Measurements from ENCODE around the gene BMPR1A.
"Not testable (repeated sequence)": the region's sequence is repeated elsewhere in the genome, so short reads cannot be mapped to it uniquely, and the experiment has no call there.

BMPR1A gene

DNA sequence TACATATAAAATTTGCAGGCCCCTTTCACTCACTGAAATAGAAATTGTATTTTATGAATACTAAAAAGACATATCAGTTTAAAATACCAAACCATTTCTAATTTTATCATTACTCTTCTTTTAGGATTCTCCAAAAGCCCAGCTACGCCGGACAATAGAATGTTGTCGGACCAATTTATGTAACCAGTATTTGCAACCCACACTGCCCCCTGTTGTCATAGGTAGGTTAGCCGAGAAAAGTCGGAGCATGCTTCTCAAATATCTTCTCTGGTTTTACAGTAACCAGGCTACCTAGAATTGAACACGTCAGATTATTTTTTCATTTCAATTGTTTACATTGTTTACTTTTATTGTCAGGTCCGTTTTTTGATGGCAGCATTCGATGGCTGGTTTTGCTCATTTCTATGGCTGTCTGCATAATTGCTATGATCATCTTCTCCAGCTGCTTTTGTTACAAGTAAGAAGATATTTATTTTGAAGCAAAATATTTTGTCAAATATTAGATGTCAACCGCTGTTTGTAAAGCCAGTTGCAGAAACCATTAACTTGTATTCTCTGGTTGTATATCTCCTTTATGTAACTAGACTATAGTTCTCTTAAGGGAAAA is 143.4 kb downstream of the BMPR1A start:
- Mint-ChIP-seq H3K27ac (no peak overlapping the region), H3K4me1 (ENCODE audit: low read depth) (no peaks in the 10 kb centered on the region), H3K9me3 (no peaks in the 10 kb centered on the region), H3K4me3 (no peak overlapping the region), H3K36me3 (ENCODE audit: low read depth) (no peaks in the 10 kb centered on the region), H3K27me3 (peaks cover 18% of the 10 kb centered on the region)
- intact Hi-C loops (cut with micrococcal nuclease), result loop anchor here (1.0 to 5.0 kb wide), 2 partner anchors 211 to 502 kb away; no protein-coding TSS in a partner anchor

DNA sequence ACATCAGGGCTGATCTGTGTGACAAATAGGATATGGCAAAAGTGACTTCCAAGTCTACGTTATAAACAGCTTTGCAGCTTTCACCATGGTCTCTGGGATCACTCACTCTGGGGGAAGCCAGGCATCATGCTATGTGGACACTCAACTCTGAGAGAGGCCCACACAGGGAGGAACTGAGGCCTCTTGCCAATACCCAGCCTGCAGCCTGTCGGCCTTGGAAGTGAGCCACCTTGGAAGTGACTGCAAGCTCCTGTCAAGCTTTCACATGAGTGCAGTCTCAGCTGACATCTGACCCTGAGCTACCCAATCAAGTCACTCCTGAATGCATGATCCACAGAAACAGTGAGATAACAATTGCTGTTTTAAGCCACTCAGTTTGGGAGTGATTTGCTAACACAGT is 144.5 kb downstream of the BMPR1A start:
- intact Hi-C loops (cut with micrococcal nuclease), result no loop called here
- H3K27me3 Mint-ChIP-seq, result peaks cover 18% of the 10 kb centered on the region
- H3K27ac Mint-ChIP-seq, result no peak overlapping the region
- H3K9me3 Mint-ChIP-seq, result no peaks in the 10 kb centered on the region
- no peaks in the 10 kb centered on the region for H3K4me1 Mint-ChIP-seq (ENCODE audit: low read depth)
- no peaks in the 10 kb centered on the region for H3K36me3 Mint-ChIP-seq (ENCODE audit: low read depth)
- no peak overlapping the region for H3K4me3 Mint-ChIP-seq

DNA sequence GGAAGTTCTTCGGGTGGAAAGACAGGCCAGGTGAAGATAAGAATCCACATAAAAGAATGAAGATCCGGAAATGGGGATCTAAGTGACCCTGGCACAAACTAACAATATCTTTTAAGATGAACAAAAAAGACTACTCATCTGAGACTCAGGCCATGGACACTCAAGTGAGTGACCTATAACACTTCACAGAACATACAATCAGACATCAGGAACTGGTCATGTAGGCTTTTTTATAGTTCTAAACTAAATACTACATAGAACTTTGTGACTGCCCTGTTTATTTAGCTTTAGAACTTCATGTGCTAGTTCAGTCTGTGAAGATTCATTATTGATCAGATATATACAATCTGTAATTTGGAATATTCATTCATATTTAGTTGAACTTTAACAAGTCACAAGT is 148.2 kb downstream of the BMPR1A start:
- H3K9me3 Mint-ChIP-seq, result peaks cover 14% of the 10 kb centered on the region
- intact Hi-C loops (cut with micrococcal nuclease), result no loop called here
- H3K27me3 Mint-ChIP-seq, result peaks cover 2% of the 10 kb centered on the region
- H3K4me1 Mint-ChIP-seq (ENCODE audit: low read depth), result no peaks in the 10 kb centered on the region
- no peak overlapping the region for H3K4me3 Mint-ChIP-seq
- no peak overlapping the region for H3K27ac Mint-ChIP-seq
- no peaks in the 10 kb centered on the region for H3K36me3 Mint-ChIP-seq (ENCODE audit: low read depth)

DNA sequence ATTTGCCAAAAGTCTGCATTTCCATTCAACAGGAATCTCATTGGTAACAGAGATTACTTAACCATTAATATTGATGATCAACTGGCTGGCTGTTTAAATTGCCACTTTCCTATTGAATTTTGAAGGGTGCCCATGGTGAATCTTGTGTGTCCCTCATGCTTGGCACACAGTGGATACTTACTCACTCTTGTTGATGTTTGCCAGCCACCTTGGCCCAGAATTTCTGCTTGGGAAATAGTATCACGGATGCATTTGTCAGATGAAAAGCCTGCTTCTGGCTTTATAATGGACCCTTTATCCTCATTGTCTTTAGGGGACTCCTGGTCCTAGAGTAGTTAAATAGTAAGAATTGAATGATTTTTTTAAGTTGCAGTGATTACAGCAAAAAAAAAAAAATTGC is 149.0 kb downstream of the BMPR1A start:
- Mint-ChIP-seq H3K4me1 (ENCODE audit: low read depth) (no peaks in the 10 kb centered on the region), H3K36me3 (ENCODE audit: low read depth) (no peaks in the 10 kb centered on the region), H3K27me3 (no peaks in the 10 kb centered on the region), H3K27ac (no peak overlapping the region), H3K4me3 (no peak overlapping the region), H3K9me3 (peaks cover 14% of the 10 kb centered on the region)
- intact Hi-C loops (cut with micrococcal nuclease), result no loop called here

DNA sequence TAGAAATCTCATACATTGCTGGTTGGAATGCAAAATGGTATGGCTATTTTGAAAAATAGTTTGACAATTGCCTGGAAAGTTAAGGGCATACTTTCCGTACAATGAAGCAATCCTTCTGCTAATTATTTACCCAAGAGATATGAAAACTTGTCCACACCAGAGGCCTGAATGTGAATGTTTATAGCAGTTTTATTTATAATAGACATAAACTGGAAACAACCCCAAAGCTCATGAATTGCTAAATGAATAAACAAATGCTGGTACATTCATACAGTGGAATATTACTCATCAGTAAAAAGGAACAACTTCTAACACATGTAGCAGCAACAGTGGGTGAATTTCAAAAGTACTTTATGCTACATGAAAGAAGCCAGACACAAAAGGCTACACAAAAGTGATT is 158.3 kb downstream of the BMPR1A start:
- no peaks in the 10 kb centered on the region for H3K27me3 Mint-ChIP-seq
- H3K4me3 Mint-ChIP-seq, result no peak overlapping the region
- intact Hi-C loops (cut with micrococcal nuclease), result no loop called here
- H3K9me3 Mint-ChIP-seq, result no peaks in the 10 kb centered on the region
- no peaks in the 10 kb centered on the region for H3K36me3 Mint-ChIP-seq (ENCODE audit: low read depth)
- H3K27ac Mint-ChIP-seq, result no peak overlapping the region
- no peaks in the 10 kb centered on the region for H3K4me1 Mint-ChIP-seq (ENCODE audit: low read depth)

DNA sequence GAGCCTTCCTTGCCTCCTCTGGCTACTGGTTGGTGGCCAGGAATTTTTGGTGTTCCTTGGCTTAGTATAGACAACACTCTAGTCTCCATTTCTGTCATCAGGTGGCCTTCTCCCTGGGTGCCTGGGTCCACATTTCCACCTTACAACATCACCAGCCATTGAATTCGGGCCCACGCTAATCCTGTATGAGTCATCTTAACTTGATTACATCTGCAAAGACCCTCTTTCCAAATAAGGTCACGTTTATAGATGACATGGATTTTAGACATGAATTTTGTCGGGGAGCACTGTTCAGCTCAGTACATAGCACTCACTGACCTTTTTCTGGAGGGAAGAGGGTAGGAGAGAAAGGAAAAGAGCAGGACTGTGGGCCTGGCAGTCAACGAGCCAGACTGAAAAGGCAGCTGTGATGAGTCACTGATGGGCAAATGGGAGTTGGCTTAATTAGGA is 161.6 kb downstream of the BMPR1A start:
- no peaks in the 10 kb centered on the region for H3K9me3 Mint-ChIP-seq
- no peak overlapping the region for H3K27ac Mint-ChIP-seq
- H3K36me3 Mint-ChIP-seq (ENCODE audit: low read depth), result no peaks in the 10 kb centered on the region
- H3K4me3 Mint-ChIP-seq, result no peak overlapping the region
- intact Hi-C loops (cut with micrococcal nuclease), result no loop called here
- H3K4me1 Mint-ChIP-seq (ENCODE audit: low read depth), result no peaks in the 10 kb centered on the region
- no peaks in the 10 kb centered on the region for H3K27me3 Mint-ChIP-seq

DNA sequence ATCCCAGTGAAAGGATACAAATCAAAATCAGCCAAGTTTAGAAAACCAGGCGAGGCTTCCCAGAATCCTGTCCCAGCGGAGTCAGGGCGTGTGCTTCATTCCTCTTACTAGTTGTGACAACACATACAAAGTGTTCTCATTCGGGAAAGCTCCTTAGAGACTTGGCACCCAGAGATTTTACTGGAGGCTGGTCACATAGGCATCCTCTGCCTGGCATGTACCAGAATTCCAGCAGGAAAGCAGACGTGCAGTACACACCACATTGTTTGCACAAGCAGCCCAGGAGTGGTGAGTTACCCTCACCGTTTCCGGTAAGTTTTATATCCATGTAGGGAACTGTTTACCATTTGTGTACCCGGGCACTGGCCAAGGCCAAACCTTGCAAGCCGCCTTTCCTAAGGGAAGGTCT is 166.1 kb downstream of the BMPR1A start:
- H3K4me3 Mint-ChIP-seq, result no peak overlapping the region
- intact Hi-C loops (cut with micrococcal nuclease), result no loop called here
- H3K27me3 Mint-ChIP-seq, result no peaks in the 10 kb centered on the region
- H3K27ac Mint-ChIP-seq, result no peak overlapping the region
- H3K36me3 Mint-ChIP-seq (ENCODE audit: low read depth), result no peaks in the 10 kb centered on the region
- H3K9me3 Mint-ChIP-seq, result no peaks in the 10 kb centered on the region
- H3K4me1 Mint-ChIP-seq (ENCODE audit: low read depth), result no peaks in the 10 kb centered on the region

DNA sequence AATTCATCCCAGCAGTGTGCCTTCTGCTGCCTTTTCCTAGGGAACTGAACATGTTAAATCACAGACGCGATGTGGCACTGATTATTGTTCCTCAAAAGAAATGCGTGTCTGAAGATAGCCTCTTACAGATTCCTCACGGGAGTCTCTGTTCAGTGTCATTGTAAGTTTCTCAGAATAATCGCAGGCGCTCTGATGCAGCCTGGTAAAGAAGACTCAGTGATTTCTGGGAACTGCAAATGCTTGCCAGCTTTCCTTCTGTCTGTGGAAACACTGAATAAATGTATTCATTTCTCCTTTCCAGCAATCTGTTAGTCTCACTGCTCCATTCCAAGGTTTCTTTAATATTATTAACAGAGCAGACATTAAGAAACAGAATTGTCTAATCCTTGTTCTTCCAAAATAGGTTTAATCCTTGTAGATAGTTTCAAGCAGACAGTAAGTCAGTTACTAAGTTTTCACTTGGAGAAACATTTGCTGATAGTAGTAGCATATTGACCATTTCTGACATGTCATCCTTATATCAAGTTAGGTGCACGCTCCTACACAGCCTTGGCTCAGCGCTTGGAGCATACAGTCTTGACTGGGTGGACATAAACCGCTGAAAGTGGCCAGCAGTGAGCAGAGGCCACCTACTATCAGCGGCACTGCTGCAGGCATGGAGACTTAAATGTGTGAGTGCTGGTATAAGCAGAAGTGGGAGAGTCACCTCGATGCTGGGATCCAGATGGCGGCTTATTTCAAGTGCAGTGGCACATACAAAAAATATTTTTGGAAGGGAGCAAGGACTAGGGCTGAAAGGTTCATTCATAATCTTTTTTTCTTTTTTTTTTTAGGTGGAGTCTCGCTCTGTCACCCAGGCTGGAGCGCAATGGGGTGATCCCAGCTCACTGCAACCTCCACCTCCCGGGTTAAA is 173.3 kb downstream of the BMPR1A start:
- Mint-ChIP-seq H3K4me1 (ENCODE audit: low read depth) (peaks cover 5% of the 10 kb centered on the region), H3K36me3 (ENCODE audit: low read depth) (no peaks in the 10 kb centered on the region), H3K27me3 (no peaks in the 10 kb centered on the region), H3K9me3 (no peaks in the 10 kb centered on the region), H3K4me3 (no peak overlapping the region), H3K27ac (no peak overlapping the region)
- intact Hi-C loops (cut with micrococcal nuclease), result no loop called here

DNA sequence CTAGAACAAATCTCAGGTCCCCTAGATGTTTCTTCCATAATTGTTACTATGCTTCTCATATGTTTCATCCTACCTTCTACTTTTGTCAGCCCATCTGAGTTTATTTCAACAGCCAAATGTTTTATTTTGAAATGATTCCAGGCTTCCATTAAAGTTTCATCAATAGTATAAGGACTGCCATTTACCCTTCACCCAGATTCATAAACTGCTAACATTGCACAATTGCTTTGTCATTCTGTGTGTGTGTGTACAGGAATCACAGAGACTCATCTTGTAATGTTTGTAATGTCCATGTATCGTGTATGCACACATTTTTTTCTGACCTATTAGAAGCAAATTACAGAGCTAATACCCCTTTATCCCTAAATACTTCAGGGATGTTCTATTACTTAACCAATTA is 175.5 kb downstream of the BMPR1A start:
- peaks cover 5% of the 10 kb centered on the region for H3K4me1 Mint-ChIP-seq (ENCODE audit: low read depth)
- H3K27ac Mint-ChIP-seq, result no peak overlapping the region
- no peak overlapping the region for H3K4me3 Mint-ChIP-seq
- no peaks in the 10 kb centered on the region for H3K36me3 Mint-ChIP-seq (ENCODE audit: low read depth)
- no peaks in the 10 kb centered on the region for H3K27me3 Mint-ChIP-seq
- intact Hi-C loops (cut with micrococcal nuclease), result no loop called here
- no peaks in the 10 kb centered on the region for H3K9me3 Mint-ChIP-seq

DNA sequence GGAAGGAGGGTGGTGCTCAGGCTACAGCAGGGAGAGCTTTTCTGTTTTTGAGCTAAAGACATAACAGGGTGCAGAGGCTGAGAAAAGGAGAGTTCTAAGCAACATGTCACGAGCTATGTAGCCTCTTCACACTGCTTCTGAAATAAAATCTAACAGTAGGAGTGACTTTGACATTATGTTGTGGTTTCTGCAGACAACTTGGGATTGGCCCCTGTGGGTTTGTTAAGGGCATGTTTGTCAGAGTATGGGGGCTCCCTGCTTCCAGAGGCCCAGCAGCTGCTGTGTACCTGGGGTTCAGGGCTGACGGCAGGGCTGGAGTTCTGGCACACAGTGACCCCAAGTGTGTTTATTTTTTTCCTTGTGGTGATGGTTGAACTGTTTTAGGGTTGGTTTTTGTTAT is 176.3 kb downstream of the BMPR1A start:
- Mint-ChIP-seq H3K9me3 (no peaks in the 10 kb centered on the region), H3K27ac (no peak overlapping the region), H3K27me3 (no peaks in the 10 kb centered on the region), H3K36me3 (ENCODE audit: low read depth) (no peaks in the 10 kb centered on the region), H3K4me1 (ENCODE audit: low read depth) (peaks cover 5% of the 10 kb centered on the region), H3K4me3 (no peak overlapping the region)
- intact Hi-C loops (cut with micrococcal nuclease), result no loop called here

DNA sequence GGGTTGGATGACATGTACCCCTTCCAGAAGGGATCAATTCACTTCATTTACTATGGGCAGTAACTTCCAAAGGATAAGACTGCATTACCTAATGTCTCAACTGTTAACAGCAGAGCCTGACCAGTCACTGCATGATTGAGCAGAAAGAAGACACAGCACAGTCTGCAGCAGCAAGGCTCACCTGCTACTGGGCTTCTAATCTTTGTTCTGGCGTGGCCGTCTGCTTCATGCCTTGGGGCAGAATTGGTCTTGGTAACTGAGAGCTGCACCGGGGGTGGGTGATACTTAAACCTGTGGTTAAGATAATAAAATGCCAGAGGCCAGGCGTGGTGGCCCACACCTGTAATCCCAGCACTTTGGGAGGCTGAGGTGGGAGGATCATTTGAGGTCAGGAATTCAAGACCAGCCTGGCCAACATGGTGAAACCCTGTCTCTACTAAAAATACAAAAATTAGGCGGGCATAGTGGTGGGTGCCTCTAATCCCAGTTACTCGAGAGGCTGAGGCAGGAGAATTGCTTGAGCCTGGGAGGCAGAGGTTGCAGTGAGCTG is 177.8 kb downstream of the BMPR1A start:
- H3K27me3 Mint-ChIP-seq; H3K27ac Mint-ChIP-seq; H3K36me3 Mint-ChIP-seq (ENCODE audit: low read depth); H3K4me3 Mint-ChIP-seq; intact Hi-C loops (cut with micrococcal nuclease); H3K9me3 Mint-ChIP-seq; H3K4me1 Mint-ChIP-seq (ENCODE audit: low read depth): not testable (repeated sequence)

DNA sequence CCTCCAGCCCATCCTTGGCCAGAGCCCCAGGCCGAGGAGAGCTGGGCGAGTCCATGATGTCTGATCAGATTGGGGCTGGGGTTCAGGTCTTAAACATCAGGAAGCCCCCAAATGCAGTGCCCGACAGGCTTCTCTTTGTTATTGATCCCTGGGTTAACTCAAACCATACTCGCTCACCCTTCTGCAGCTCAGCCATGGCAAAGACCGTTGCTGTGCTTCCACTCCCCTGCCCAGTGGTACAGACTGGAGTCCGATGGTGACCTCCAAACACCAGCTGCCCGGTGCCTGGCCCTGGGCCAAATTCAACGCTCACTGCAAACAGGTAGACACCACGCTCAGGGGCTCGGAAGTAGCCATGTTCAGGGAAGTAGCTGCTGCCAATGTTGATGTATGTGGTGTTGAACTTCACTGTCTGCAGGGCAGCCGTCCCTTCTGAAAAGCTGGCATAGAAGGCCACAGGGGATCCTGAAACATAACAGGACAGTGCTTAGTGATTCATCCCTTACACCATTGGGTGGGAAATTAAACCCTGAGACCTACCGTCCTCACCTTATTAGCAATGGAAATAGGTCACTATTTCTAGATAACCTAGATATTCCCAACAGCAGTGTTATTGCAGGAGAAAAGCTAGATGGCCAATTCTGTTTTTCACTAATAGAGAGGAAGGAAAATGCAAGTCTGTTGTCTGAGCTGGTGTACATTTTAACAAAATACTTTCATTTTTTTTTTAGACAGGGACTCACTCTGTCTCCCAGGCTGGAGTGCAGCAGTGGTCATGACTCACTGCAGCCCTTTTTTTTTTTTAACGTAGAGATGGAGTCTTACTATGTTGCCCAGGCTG is 180.5 kb downstream of the BMPR1A start:
- Mint-ChIP-seq H3K27ac (no peak overlapping the region), H3K9me3 (no peaks in the 10 kb centered on the region), H3K4me1 (ENCODE audit: low read depth) (peaks cover 1% of the 10 kb centered on the region), H3K27me3 (peaks cover 2% of the 10 kb centered on the region), H3K4me3 (no peak overlapping the region), H3K36me3 (ENCODE audit: low read depth) (no peaks in the 10 kb centered on the region)
- intact Hi-C loops (cut with micrococcal nuclease), result no loop called here

DNA sequence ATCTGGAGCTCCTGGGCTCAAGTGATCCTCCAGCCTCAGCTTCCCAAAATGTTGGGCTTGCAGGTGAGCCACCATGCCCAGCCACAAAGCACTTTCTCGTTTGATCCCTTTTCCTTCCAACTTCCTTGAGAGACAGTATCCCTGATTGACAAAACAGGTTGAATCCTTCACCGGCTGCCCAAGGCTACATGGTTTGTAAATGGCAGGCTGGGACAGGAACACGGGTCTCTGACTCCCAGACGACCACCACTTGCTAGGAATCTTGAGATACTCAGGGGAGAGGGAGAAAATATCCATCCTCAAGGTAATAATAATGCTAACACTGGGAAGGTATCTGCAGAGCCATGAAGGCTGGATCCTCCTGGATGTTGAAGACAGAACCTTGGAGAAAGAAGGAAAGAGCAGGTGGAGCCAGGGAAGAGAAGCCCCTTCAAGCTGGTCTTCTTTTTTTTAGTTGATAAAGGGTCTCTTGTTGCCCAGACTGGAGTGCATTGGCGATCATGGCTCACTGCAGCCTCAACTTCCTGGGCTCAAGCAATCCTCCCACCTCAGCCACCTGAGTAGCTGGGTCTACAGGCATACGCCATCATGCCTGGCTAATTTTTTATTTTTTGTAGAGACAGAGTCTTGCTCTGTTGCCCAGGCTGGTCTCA is 181.2 kb downstream of the BMPR1A start:
- H3K4me1 Mint-ChIP-seq (ENCODE audit: low read depth), result no peaks in the 10 kb centered on the region
- peaks cover 2% of the 10 kb centered on the region for H3K27me3 Mint-ChIP-seq
- H3K9me3 Mint-ChIP-seq, result no peaks in the 10 kb centered on the region
- no peak overlapping the region for H3K4me3 Mint-ChIP-seq
- no peaks in the 10 kb centered on the region for H3K36me3 Mint-ChIP-seq (ENCODE audit: low read depth)
- no peak overlapping the region for H3K27ac Mint-ChIP-seq
- intact Hi-C loops (cut with micrococcal nuclease), result no loop called here
